PC-9 (cell line): Measurements from ENCODE around the gene OR6C76.

Experiments
- EZH2 ChIP-seq: fragments of 200-600 bp; sonication (generic); IDR thresholded peaks from 2 replicates; pipeline ENCODE4 v1.8.0; 2017; ENCODE audit warnings: antibody characterized with exemption, low read depth
- TF ChIP-seq, protein P1 (sequence below): fragments of 200-600 bp; sonication (generic); conservative IDR thresholded peaks from 2 replicates; pipeline ENCODE4 v1.6.1; 2017; ENCODE audit warnings: mixed run types, antibody characterized with exemption, mild to moderate bottlenecking, moderate library complexity

DNA sequence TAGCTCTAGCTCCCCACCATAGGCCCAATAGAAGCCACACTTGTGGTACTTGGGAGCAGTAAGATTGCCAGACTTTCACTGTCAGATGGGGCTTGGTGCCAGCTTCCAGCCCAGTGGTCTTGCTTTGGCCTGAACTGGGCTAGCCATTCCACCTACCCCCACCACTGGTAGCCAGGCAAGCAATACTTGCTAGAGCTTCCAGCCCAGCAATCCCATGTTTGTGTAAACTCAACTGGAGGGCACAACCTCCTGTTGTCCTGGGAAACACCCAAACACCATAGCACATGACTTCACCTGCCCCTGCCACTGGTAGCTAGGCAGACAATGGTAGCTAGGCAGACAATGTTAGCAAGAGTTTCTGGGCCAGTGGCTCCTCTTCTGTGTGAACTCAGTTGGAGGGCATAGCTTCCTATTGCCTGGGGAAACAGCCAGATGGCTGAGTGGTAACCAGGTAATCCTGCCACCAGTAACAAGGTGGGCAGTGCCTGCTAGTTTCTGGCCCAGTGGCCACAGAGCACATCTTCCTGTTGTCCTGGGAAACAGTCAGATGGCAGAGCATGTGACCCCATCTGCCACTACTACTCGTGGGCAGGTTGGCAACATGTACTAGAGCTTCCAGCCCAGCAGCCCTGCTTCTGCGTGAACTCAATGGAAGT is 5.6 kb upstream of the OR6C76 start:
- TF ChIP-seq, protein P1, sequence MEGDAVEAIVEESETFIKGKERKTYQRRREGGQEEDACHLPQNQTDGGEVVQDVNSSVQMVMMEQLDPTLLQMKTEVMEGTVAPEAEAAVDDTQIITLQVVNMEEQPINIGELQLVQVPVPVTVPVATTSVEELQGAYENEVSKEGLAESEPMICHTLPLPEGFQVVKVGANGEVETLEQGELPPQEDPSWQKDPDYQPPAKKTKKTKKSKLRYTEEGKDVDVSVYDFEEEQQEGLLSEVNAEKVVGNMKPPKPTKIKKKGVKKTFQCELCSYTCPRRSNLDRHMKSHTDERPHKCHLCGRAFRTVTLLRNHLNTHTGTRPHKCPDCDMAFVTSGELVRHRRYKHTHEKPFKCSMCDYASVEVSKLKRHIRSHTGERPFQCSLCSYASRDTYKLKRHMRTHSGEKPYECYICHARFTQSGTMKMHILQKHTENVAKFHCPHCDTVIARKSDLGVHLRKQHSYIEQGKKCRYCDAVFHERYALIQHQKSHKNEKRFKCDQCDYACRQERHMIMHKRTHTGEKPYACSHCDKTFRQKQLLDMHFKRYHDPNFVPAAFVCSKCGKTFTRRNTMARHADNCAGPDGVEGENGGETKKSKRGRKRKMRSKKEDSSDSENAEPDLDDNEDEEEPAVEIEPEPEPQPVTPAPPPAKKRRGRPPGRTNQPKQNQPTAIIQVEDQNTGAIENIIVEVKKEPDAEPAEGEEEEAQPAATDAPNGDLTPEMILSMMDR: no peak
- no peak for TF ChIP-seq EZH2
